ENCODE data around the gene SLC15A4.

Gene SLC15A4

DNA sequence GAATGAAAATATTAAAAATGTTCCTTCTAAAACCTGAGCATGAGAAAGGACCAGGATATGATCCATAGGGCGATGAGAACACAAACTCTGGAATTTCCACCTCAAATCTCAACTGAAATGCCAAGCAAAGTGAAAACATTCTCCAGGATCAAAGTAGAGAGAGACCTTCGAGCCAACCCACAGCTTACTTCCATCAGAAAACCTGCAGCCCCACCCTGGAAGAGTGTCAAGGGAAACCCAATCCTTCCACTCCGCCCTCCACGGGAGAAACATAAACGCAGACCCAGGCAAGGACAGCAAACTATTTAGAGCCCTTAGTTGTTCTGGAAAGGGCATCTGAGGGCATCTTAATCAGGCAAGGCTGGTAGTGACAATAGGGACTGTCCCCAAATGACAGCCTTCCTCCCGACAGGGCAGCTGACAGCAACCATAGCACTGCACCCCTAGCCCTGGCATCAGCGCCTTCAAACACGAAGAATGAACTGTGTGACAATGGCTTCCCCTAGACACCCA is 21.8 kb downstream of the SLC15A4 start:
- in situ Hi-C loops (cut with HindIII; ENCODE audit: low pct_ligation_motif_present, low pct_unique_long_range_greater_than_20kb, low sequenced_read_pairs) = no loop called here
- DNase-seq = peak; percentile 63

GRCh38 chr12:128800606-128801005 is 23.2 kb downstream of the SLC15A4 start:
- DNase-seq = no peak
- in situ Hi-C loops (cut with HindIII; ENCODE audit: low pct_ligation_motif_present, low pct_unique_long_range_greater_than_20kb, low sequenced_read_pairs) = no loop called here

DNA sequence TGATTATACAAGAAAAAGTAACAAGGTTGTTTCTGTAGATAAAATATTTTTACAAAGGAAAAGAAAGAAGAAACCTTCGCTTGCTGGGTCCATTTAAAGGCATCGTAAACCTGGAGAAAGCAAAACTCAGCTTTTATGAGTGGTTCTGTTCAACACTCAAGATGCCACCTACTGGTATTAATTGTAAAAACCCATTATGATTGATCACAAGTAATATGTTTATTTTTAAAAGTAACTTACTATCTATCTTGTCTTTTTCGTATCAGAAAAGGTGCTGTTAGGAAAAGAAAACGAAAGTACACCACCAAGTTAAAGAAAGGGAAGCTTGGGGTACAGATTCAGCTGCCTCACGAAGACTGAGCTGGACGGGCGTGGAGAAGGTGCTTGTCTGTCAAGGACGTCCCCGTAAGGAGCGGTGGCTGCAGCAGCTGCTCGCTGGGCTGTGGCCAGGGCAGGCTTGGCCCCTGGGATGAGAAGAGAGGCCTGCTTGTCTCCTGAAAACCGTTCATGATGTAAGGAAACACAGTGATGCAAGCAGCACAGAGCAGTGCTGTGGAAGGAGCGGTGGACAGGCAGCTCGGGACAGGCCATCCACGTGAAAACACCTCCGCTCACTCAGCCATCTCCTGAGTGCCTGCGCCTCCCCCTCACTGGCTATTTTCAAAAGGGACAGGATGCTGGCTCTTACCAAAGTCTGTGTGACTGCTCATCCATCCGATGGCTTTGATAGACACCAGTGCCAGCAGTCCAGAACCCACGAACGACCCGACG is 25.0 kb downstream of the SLC15A4 start:
- peak; percentile 57 for DNase-seq
- in situ Hi-C loops (cut with HindIII; ENCODE audit: low pct_ligation_motif_present, low pct_unique_long_range_greater_than_20kb, low sequenced_read_pairs) = no loop called here

DNA sequence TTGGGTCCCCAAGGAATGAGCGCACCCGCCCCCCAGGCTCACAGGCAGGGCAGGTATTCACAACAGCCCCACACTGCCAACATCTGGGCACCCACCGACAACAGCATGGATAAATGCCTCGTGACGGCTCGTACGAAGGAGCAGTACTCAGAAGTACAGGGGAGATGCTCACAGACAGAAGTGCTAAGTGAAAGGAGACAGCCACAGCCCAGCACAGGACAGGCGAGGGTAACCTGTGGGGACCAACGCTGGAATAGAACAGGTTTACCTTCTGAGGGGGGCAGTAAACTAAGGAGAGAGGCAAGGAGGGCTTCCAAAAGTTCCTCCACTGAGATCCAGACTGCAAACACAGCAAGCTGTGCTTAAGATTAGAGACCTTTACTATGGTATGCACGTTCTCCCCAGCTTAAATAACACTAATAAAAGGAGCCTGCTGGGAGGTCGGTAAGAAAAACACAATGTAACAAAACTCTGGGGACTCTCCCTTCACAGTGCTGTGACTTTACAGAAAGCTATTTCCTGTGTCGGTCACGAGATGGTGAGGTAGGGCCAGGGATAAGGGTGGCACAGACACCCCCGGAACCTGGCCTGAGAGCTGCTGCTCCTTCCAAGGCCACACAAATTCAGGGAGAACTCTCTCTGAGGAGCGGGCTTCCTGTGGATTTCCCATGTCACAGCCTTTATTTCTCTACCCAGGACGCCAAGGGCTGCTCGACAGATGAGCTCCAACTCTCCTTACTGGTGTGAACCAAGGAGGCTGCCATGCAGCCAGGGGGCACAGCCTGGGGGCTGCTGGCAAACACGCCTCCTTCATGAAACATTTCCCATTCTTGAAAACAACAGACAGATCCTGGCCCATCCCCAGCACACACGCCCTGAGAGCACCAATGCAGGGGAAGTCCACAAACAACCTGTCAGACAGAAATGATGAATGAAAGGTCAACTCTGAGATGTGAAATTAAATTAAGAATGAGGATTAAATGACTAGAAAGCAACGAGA is 26.3 kb downstream of the SLC15A4 start:
- DNase-seq = peak; percentile 89
- in situ Hi-C loops (cut with HindIII; ENCODE audit: low pct_ligation_motif_present, low pct_unique_long_range_greater_than_20kb, low sequenced_read_pairs) = no loop called here

GRCh38 chr12:128796439-128797118 is 27.2 kb downstream of the SLC15A4 start:
- DNase-seq = no peak
- in situ Hi-C loops (cut with HindIII; ENCODE audit: low pct_ligation_motif_present, low pct_unique_long_range_greater_than_20kb, low sequenced_read_pairs) = no loop called here

DNA sequence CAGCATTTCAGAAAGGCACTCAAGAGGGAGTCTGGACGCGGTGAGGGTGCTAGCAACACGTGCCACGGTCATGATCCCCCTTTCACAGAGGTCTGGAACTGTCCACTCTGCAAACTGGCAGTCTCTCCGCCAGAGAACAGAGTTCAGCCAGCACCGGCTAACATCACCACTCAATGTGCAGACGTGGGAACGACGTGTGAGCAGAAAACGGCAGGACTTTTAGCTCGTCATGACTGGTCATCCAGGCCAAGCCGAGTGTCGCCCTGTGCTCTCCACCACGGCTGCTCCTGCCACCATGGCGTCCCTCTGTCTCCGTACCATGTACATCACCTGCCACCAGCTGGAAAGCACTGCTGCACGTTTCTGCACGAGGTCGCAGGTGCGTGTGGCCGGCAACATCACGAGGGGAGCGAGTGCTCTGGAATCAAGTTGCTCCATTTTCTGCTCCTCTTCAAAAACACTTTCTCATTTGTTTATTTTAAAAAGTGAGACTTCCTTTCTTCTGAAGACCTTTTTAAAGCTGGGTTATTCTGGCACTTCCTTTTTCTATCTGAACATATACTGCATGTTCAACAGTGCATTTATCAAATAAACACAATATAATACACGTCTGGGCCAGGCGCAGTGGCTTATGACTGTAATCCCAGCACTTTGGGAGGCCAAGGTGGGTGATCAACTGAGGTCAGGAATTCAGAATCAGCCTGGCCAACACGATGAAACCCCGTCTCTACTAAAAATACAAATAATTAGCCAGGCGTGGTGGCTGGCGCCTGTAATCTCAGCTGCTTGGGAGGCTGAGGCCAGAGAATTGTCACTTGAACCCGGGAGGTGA is 28.0 kb downstream of the SLC15A4 start:
- in situ Hi-C loops (cut with HindIII; ENCODE audit: low pct_ligation_motif_present, low pct_unique_long_range_greater_than_20kb, low sequenced_read_pairs) = no loop called here
- no peak for DNase-seq

GRCh38 chr12:128794661-128795529 is 28.9 kb downstream of the SLC15A4 start:
- in situ Hi-C loops (cut with HindIII; ENCODE audit: low pct_ligation_motif_present, low pct_unique_long_range_greater_than_20kb, low sequenced_read_pairs) = no loop called here
- no peak for DNase-seq

DNA sequence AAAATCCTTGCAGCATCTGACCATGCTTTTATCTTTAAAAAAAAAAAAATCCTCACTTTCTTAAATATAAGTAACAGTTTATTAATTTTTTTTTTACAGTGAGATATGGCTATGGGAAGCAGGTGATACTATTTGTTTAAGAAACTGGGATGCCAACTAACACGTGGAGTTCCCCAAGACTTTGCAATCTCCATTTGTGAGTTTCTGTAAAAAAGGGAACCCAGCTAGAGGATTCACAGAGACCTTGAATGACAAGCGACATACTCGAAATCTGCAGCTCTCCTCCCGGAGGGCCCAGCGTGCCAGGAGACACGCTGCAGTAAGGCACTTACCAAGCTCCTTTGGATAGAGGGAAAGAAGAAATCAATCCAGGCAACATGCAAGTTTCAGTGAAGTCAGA is 30.1 kb downstream of the SLC15A4 start:
- in situ Hi-C loops (cut with HindIII; ENCODE audit: low pct_ligation_motif_present, low pct_unique_long_range_greater_than_20kb, low sequenced_read_pairs) = no loop called here
- DNase-seq = no peak

DNA sequence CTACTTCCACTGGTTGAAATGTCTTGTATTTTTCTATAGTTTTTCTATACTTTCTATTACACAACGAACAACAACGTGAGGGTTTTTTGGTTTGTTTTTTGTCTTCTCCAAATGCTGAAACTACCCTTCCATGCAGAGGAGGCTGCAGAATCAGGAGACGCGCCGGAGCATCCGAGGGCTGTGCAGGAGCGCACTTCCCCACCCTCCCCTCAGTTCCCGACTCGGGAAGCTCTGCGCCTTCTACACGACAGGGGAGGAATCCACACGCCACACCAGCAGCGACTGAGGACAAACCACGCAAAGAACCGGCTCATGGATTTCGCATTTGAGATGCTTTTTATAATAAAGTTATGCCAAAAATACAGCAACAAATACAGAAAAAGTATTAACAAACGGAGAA is 30.9 kb downstream of the SLC15A4 start:
- DNase-seq = no peak
- in situ Hi-C loops (cut with HindIII; ENCODE audit: low pct_ligation_motif_present, low pct_unique_long_range_greater_than_20kb, low sequenced_read_pairs) = no loop called here

- no peak for DNase-seq
- in situ Hi-C loops (cut with HindIII; ENCODE audit: low pct_ligation_motif_present, low pct_unique_long_range_greater_than_20kb, low sequenced_read_pairs) = no loop called here
These were observed 31.4 kb downstream of the SLC15A4 start for GRCh38 chr12:128792398-128792797.

- in situ Hi-C loops (cut with HindIII; ENCODE audit: low pct_ligation_motif_present, low pct_unique_long_range_greater_than_20kb, low sequenced_read_pairs) = no loop called here
- peak; percentile 26 for DNase-seq
These were observed 32.1 kb downstream of the SLC15A4 start for GRCh38 chr12:128791395-128792322.

- in situ Hi-C loops (cut with HindIII; ENCODE audit: low pct_ligation_motif_present, low pct_unique_long_range_greater_than_20kb, low sequenced_read_pairs) = no loop called here
- DNase-seq = no peak
These were observed 32.9 kb downstream of the SLC15A4 start for GRCh38 chr12:128790653-128791373.

DNA sequence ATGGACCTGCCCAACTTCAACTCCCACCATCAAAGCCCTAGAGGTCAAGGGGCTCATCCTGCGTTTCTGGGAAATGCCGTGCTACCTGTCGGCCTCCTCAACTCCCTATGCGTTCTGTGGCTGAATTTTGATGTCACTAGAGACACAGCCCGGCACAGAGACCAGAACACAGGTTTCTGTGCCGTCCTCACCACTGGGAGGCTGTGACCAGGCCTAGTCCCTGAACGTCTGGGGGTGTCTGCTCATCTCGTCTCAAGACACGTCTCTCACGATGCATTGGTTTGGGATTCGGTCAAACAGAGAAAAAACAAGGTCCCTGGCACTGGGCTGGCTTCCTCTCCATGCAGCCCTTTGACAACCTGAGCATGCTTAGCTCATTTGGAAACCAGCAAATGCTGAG is 33.5 kb downstream of the SLC15A4 start:
- in situ Hi-C loops (cut with HindIII; ENCODE audit: low pct_ligation_motif_present, low pct_unique_long_range_greater_than_20kb, low sequenced_read_pairs) = no loop called here
- no peak for DNase-seq

DNA sequence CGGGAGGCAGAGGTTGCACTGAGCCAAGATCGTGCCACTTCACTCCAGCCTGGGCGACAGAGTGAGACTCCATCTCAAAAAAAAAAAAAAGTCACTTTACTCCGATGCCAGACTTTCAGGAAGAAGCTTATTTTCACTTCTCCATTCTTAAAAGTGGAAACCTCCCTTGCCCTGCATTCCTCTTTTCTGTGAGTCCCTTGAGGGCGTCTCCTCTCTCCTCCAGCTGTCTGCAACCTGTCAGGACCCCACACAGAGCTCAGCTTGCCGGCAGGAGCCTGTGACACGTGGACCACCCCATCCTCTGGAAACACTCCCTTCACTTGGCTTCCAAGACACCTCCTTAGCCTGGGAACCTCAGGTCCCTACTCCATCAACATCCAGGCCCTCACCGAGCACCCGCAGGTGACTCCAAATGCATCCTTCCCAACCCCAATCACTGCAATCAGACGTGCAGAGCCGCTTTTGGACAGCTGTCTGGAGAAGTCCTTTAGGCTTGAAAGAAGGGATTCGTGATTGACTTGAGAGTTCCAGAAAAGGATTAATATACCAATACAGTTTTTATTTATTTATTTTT is 34.3 kb downstream of the SLC15A4 start:
- in situ Hi-C loops (cut with HindIII; ENCODE audit: low pct_ligation_motif_present, low pct_unique_long_range_greater_than_20kb, low sequenced_read_pairs) = no loop called here

GRCh38 chr12:128787827-128788226 is 35.9 kb downstream of the SLC15A4 start:
- in situ Hi-C loops (cut with HindIII; ENCODE audit: low pct_ligation_motif_present, low pct_unique_long_range_greater_than_20kb, low sequenced_read_pairs) = no loop called here
- DNase-seq = no peak

More for the DNA sequence above, 34.3 kb downstream of the SLC15A4 start:
- DNase-seq = no peak
